K562 (cell line): ENCODE data around the gene INPP5D.

Experiments
- MTA3 ChIP-seq: fragments of 450-650 bp; formaldehyde crosslinking; IDR thresholded peaks from 2 replicates; pipeline ENCODE4 v1.6.1; 2017; ENCODE audit warnings: mild to moderate bottlenecking, borderline replicate concordance
- NFE2 ChIP-seq: IDR thresholded peaks from 2 replicates; pipeline ENCODE4 v1.6.1; 2014; ENCODE audit warnings: antibody characterized with exemption, low read depth
- NFE2L1 ChIP-seq: fragments of 450-650 bp; IDR thresholded peaks from 2 replicates; pipeline ENCODE4 v1.6.1; 2016; ENCODE audit warnings: missing genetic modification characterization, low read depth, mild to moderate bottlenecking, missing compliant biosample characterization, moderate library complexity, borderline replicate concordance
- SLC30A9 ChIP-seq: fragments of 250-450 bp; sonication (Bioruptor Pico); IDR thresholded peaks from 2 replicates; pipeline ENCODE4 v1.8.0; 2022; ENCODE audit warnings: mild to moderate bottlenecking, moderate library complexity
- ZKSCAN1 ChIP-seq: fragments of 150-350 bp; IDR thresholded peaks from 2 replicates; pipeline ENCODE4 v1.6.1; 2016; ENCODE audit warnings: low read depth, low read length
- ZNF263 ChIP-seq: sonication (generic); formaldehyde crosslinking; IDR thresholded peaks from 2 replicates; pipeline ENCODE4 v1.8.0; 2022; ENCODE audit warnings: mild to moderate bottlenecking, missing genetic modification reagents, borderline replicate concordance

GRCh38 chr2:233202531-233202944 is 142.4 kb downstream of the INPP5D start:
- no peak for TF ChIP-seq NFE2
- TF ChIP-seq MTA3 = no peak
- TF ChIP-seq ZKSCAN1 = no peak
- TF ChIP-seq NFE2L1 (tag) = no peak
- TF ChIP-seq ZNF263 (CRISPR knock-in tag) = no peak
- no peak for TF ChIP-seq SLC30A9
